SK-N-SH (cell line): ENCODE measurements around the gene SBF2. TPM values are rescaled to one million over a fixed set of nuclear protein-coding genes. Genes with fewer than 3 reads are reported as not detected.

Source experiments
- CTCF ChIA-PET: fragments of 300-600, 350-600 bp; formaldehyde crosslinking; extraction: SDS; loops from one replicate; lab custom pipeline; 2021; lab: Yijun Ruan, JAX
- POLR2A ChIA-PET: fragments of 350-600 bp; sonication (Branson Sonifier 250); formaldehyde crosslinking; extraction: SDS; loops from one replicate; lab custom pipeline; 2020; ENCODE audit warnings: antibody characterized with exemption, inconsistent platforms; lab: Yijun Ruan, JAX
- DNase-seq: peaks from one replicate; pipeline ENCODE4 v3.0.0; 2012
- H2AFZ ChIP-seq: fragments of 200-600 bp; sonication (generic); 2 replicates; pipeline ENCODE4 v1.8.1; 2016; ENCODE audit warnings: antibody characterized with exemption, mild to moderate bottlenecking, low read depth
- H3F3A ChIP-seq: fragments of 200-600 bp; sonication (generic); replicated peaks from 2 replicates; pipeline ENCODE3; 2016; ENCODE audit warnings: antibody characterized with exemption, mild to moderate bottlenecking; ENCODE audit not compliant: insufficient read depth
- H3K27ac ChIP-seq, 2 experiments: fragments of 200-500 bp in 1 of 2; fragments of 200-600 bp in 1 of 2; sonication (Bioruptor generic) in 1 of 2; sonication (generic), shearing (Covaris generic) in 1 of 2; 2 replicates each; pipeline versions ENCODE4 v1.5.1 to v1.6.1; 2014 to 2016; ENCODE audit warnings: low read depth in 2 of 2, inconsistent platforms in 1 of 2, low read length in 1 of 2, mild to moderate bottlenecking in 1 of 2, mixed read lengths in 1 of 2
- H3K27me3 ChIP-seq: fragments of 200-600 bp; sonication (generic), shearing (Covaris generic); 2 replicates; pipeline ENCODE4 v1.6.1; 2016; ENCODE audit warnings: mixed run types; ENCODE audit not compliant: insufficient read depth
- H3K36me3 ChIP-seq, 2 experiments: fragments of 200-500 bp in 1 of 2; fragments of 200-600 bp in 1 of 2; sonication (Bioruptor generic) in 1 of 2; sonication (generic) in 1 of 2; replicated peaks in 1 of 2; 2 replicates each; pipeline versions ENCODE3 to v1.5.1; 2014 to 2016; ENCODE audit warnings: low read length in 1 of 2, mild to moderate bottlenecking in 1 of 2; ENCODE audit not compliant: insufficient read depth in 2 of 2, control insufficient read depth in 1 of 2
- H3K4me1 ChIP-seq, 2 experiments: fragments of 200-500 bp in 1 of 2; fragments of 200-600 bp in 1 of 2; sonication (Bioruptor generic) in 1 of 2; sonication (generic), shearing (Covaris generic) in 1 of 2; 2 replicates each; pipeline versions ENCODE4 v1.5.1 to v1.6.1; 2014 to 2016; ENCODE audit warnings: low read depth in 1 of 2, low read length in 1 of 2, mixed run types in 1 of 2; ENCODE audit not compliant: insufficient read depth in 2 of 2, control insufficient read depth in 1 of 2
- H3K4me2 ChIP-seq: fragments of 200-600 bp; sonication (generic), shearing (Covaris generic); 2 replicates; pipeline ENCODE4 v1.6.1; 2017; ENCODE audit warnings: mixed run types
- H3K4me3 ChIP-seq, 2 experiments: fragments of 200-500 bp in 1 of 2; fragments of 200-600 bp in 1 of 2; sonication (Bioruptor generic) in 1 of 2; sonication (generic), shearing (Covaris generic) in 1 of 2; 2 replicates each; pipeline versions ENCODE4 v1.5.1 to v1.8.1; 2014 to 2016; ENCODE audit warnings: low read depth in 2 of 2, inconsistent platforms in 1 of 2, low read length in 1 of 2, mild to moderate bottlenecking in 1 of 2, mixed read lengths in 1 of 2, moderate library complexity in 1 of 2
- H3K79me2 ChIP-seq: fragments of 200-600 bp; sonication (generic); 2 replicates; pipeline ENCODE4 v1.8.1; 2017; ENCODE audit warnings: mild to moderate bottlenecking; ENCODE audit not compliant: insufficient read depth
- H3K9ac ChIP-seq: fragments of 200-600 bp; sonication (generic); 2 replicates; pipeline ENCODE4 v1.6.1; 2017; ENCODE audit warnings: mixed run types
- H3K9me2 ChIP-seq: fragments of 200-600 bp; sonication (generic); 2 replicates; pipeline ENCODE4 v1.6.1; 2017; ENCODE audit warnings: mixed run types
- H3K9me3 ChIP-seq: fragments of 200-600 bp; sonication (generic); 2 replicates; pipeline ENCODE4 v1.6.1; 2017; ENCODE audit warnings: mixed run types, mild to moderate bottlenecking, moderate library complexity
- H4K20me1 ChIP-seq: fragments of 200-600 bp; sonication (generic); 2 replicates; pipeline ENCODE4 v1.6.1; 2017; ENCODE audit warnings: mild to moderate bottlenecking, mixed run types; ENCODE audit not compliant: insufficient read depth
- ELF1 ChIP-seq: IDR thresholded peaks from 2 replicates; pipeline ENCODE4 v1.4.0; 2012
- EP300 ChIP-seq, 2 experiments: IDR thresholded peaks; 2 replicates each; pipeline versions ENCODE4 v1.4.0 to v1.6.1; 2012; ENCODE audit warnings: borderline replicate concordance in 1 of 2, low read depth in 1 of 2, low read length in 1 of 2
- EZH2phosphoT487 ChIP-seq: fragments of 200-600 bp; sonication (generic); IDR thresholded peaks from 2 replicates; pipeline ENCODE4 v1.6.1; 2017; ENCODE audit warnings: low read depth, mixed run types, mild to moderate bottlenecking, antibody characterized with exemption, moderate library complexity, borderline replicate concordance
- FOSL2 ChIP-seq: IDR thresholded peaks from 2 replicates; pipeline ENCODE4 v1.4.0; 2012; ENCODE audit warnings: low read depth, mild to moderate bottlenecking, moderate library complexity, borderline replicate concordance
- GABPA ChIP-seq: IDR thresholded peaks from 2 replicates; pipeline ENCODE4 v1.4.0; 2012; ENCODE audit warnings: low read depth, mild to moderate bottlenecking
- MXI1 ChIP-seq: IDR thresholded peaks from 2 replicates; pipeline ENCODE4 v1.6.1; 2012; ENCODE audit warnings: mild to moderate bottlenecking, low read depth, low read length, improper control_type of control experiment
- NFIC ChIP-seq: IDR thresholded peaks from 2 replicates; pipeline ENCODE4 v1.4.0; 2012; ENCODE audit warnings: borderline replicate concordance
- RFX5 ChIP-seq: IDR thresholded peaks from 2 replicates; pipeline ENCODE4 v1.6.1; 2012; ENCODE audit warnings: mild to moderate bottlenecking, improper control_type of control experiment, low read length
- SIN3A ChIP-seq: IDR thresholded peaks from 2 replicates; pipeline ENCODE4 v1.6.1; 2012; ENCODE audit warnings: low read depth, mild to moderate bottlenecking, low read length, moderate library complexity, borderline replicate concordance
- TCF12 ChIP-seq: IDR thresholded peaks from 2 replicates; pipeline ENCODE4 v1.4.0; 2012
- WGBS: methylation state at CpG from one replicate; pipeline ENCODE4 v1.1.6; 2017; ENCODE audit warnings: low lambda C conversion rate; 5-methylcytosine and 5-hydroxymethylcytosine counted together
- polyA plus RNA-seq, 3 experiments: library from polyadenylated mRNA; depleted of rRNA; stranded (reverse); fragments of >200 nt; gene quantifications; 2 replicates each; pipeline ENCODE4 v1.2.3, GENCODE V29; 2012
- TF ChIP-seq, protein P1 (sequence below): IDR thresholded peaks from 2 replicates; pipeline ENCODE4 v1.6.1; 2012; ENCODE audit warnings: mild to moderate bottlenecking, low read depth, low read length, moderate library complexity
- TF ChIP-seq, protein P2 (sequence below): fragments of 150-350 bp; IDR thresholded peaks from 2 replicates; pipeline ENCODE4 v1.6.1; 2017; ENCODE audit warnings: antibody characterized with exemption, low read length, low read depth, borderline replicate concordance
- TF ChIP-seq, protein P3 (sequence below): fragments of 200-600 bp; sonication (generic); IDR thresholded peaks from 2 replicates; pipeline ENCODE4 v1.6.1; 2017; ENCODE audit warnings: antibody characterized with exemption, mild to moderate bottlenecking, moderate library complexity

SBF2 gene
- polyA plus RNA-seq, 1 of the 3 experiments (the other 2 are of a cell fraction) = 23.0 TPM

DNA sequence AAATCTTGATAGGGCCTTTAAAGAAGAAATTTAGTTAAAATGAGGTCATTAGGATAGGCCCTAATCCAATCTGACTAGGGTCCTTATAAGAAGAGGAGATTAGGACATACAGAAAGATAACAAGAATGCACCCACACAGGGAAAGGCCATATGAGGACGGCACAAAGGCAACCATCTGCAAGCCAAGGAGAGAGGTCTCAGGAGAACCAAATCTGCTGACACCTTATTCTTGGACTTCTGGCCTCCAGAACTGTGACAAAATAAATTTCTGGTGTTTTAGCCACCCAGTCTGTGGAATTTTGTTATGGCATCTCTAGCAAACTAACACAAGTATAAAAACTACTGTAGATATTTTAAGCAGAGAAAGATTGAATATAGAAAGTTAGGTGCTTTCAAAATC is 39.5 kb upstream of the SBF2 start (continued):
- TF ChIP-seq, protein P1, sequence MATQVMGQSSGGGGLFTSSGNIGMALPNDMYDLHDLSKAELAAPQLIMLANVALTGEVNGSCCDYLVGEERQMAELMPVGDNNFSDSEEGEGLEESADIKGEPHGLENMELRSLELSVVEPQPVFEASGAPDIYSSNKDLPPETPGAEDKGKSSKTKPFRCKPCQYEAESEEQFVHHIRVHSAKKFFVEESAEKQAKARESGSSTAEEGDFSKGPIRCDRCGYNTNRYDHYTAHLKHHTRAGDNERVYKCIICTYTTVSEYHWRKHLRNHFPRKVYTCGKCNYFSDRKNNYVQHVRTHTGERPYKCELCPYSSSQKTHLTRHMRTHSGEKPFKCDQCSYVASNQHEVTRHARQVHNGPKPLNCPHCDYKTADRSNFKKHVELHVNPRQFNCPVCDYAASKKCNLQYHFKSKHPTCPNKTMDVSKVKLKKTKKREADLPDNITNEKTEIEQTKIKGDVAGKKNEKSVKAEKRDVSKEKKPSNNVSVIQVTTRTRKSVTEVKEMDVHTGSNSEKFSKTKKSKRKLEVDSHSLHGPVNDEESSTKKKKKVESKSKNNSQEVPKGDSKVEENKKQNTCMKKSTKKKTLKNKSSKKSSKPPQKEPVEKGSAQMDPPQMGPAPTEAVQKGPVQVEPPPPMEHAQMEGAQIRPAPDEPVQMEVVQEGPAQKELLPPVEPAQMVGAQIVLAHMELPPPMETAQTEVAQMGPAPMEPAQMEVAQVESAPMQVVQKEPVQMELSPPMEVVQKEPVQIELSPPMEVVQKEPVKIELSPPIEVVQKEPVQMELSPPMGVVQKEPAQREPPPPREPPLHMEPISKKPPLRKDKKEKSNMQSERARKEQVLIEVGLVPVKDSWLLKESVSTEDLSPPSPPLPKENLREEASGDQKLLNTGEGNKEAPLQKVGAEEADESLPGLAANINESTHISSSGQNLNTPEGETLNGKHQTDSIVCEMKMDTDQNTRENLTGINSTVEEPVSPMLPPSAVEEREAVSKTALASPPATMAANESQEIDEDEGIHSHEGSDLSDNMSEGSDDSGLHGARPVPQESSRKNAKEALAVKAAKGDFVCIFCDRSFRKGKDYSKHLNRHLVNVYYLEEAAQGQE = no peak
- TF ChIP-seq EZH2phosphoT487 (no peak), SIN3A (no peak), NFIC (no peak)

DNA sequence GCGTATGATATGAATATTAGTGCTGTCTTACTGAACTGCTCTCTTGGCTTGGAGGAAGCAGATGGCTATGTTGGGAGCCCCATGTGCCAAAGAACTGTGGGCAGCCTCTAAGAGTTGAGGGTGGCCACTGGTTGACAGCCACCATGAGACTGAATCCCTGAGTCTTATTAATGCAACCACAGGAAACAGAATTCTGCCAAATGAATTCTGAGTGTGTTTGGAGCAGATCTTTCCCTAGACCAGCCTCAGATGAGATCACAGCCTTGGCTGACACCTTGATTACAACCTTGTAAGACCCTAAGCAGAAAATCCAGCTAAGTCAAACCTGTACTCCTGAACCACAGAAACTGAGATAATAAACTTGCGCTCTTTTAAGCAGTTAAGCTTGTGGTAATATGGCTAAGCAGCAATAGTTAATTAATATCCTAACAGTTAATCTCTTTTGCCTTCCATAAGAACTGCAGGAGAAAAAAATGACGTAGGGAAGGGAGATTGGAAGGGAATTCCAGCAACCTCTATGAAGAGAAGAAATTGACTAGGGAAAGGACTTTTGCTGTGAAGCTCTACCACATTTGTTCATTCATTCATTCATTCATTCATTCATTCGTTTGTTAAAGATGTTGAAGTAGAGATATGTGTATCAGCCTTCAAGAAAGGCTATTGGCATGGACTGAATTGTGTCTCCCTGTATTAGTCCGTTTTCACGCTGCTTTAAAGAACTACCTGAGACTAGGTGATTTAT is 37.7 kb upstream of the SBF2 start:
- peaks cover 30% of the 10 kb centered on the region for H3F3A ChIP-seq
- no peak overlapping the region for H3K9ac ChIP-seq
- H3K79me2 ChIP-seq = no peaks in the 10 kb centered on the region
- WGBS = 88% methylated on average over 6 of the region's 6 CpGs
- no peaks in the 10 kb centered on the region for H3K9me3 ChIP-seq
- no peak for DNase-seq
- peaks cover 0 to 24% of the 10 kb centered on the region in 2 experiments; a peak in 2 of 4 replicates for H3K4me1 ChIP-seq
- ChIA-PET CTCF (interaction anchor here (0.9 to 1.4 kb wide), 2 partner anchors 8 to 12 kb away, joined by 3 to 4 read pairs; no protein-coding TSS in a partner anchor), POLR2A (no interaction called here)
- H3K27ac ChIP-seq = no peak overlapping the region
- no peak for TF ChIP-seq NFIC
- TF ChIP-seq, protein P2, sequence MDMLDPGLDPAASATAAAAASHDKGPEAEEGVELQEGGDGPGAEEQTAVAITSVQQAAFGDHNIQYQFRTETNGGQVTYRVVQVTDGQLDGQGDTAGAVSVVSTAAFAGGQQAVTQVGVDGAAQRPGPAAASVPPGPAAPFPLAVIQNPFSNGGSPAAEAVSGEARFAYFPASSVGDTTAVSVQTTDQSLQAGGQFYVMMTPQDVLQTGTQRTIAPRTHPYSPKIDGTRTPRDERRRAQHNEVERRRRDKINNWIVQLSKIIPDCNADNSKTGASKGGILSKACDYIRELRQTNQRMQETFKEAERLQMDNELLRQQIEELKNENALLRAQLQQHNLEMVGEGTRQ = no peak
- TF ChIP-seq TCF12 = no peak
- no peak for TF ChIP-seq SIN3A
- no peak for TF ChIP-seq EP300 (IDR thresholded peaks at IDR 0.05; ENCODE audit: borderline replicate concordance in 1 of 2, low read depth in 1 of 2, low read length in 1 of 2)
- TF ChIP-seq ELF1 = no peak
- TF ChIP-seq RFX5 = no peak
- no peak for TF ChIP-seq MXI1
- no peak for TF ChIP-seq GABPA
- TF ChIP-seq EZH2phosphoT487 = no peak
- no peak for TF ChIP-seq FOSL2
- TF ChIP-seq, protein P3, sequence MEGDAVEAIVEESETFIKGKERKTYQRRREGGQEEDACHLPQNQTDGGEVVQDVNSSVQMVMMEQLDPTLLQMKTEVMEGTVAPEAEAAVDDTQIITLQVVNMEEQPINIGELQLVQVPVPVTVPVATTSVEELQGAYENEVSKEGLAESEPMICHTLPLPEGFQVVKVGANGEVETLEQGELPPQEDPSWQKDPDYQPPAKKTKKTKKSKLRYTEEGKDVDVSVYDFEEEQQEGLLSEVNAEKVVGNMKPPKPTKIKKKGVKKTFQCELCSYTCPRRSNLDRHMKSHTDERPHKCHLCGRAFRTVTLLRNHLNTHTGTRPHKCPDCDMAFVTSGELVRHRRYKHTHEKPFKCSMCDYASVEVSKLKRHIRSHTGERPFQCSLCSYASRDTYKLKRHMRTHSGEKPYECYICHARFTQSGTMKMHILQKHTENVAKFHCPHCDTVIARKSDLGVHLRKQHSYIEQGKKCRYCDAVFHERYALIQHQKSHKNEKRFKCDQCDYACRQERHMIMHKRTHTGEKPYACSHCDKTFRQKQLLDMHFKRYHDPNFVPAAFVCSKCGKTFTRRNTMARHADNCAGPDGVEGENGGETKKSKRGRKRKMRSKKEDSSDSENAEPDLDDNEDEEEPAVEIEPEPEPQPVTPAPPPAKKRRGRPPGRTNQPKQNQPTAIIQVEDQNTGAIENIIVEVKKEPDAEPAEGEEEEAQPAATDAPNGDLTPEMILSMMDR = no peak
- no peaks in the 10 kb centered on the region for H3K9me2 ChIP-seq
- H3K36me3 ChIP-seq = no peaks in the 10 kb centered on the region
- no peaks in the 10 kb centered on the region for H4K20me1 ChIP-seq
- no peak overlapping the region for H2AFZ ChIP-seq
- no peak overlapping the region for H3K4me2 ChIP-seq
- no peaks in the 10 kb centered on the region for H3K27me3 ChIP-seq
- no peak overlapping the region for H3K4me3 ChIP-seq
